GM06990 (cell line): ENCODE measurements around the gene RABGGTB.
"Not testable (repeated sequence)": the region's sequence is repeated elsewhere in the genome, so short reads cannot be mapped to it uniquely, and the experiment has no call there.

Experiments used
- DNase-seq: peaks from one replicate; pipeline ENCODE4 v3.0.0-alpha.2; 2011; ENCODE audit not compliant: insufficient read length; ENCODE audit errors: extremely low read depth
- H3K27me3 ChIP-seq: replicated peaks from 2 replicates; pipeline ENCODE4 v1.6.0; 2011; ENCODE audit warnings: low read length; ENCODE audit not compliant: control insufficient read depth, insufficient read depth
- H3K36me3 ChIP-seq: 2 replicates; pipeline ENCODE4 v1.5.1; 2011; ENCODE audit warnings: low read length; ENCODE audit not compliant: control insufficient read depth, insufficient read depth
- H3K4me3 ChIP-seq: replicated peaks from 2 replicates; pipeline ENCODE4 v1.5.1; 2011; ENCODE audit warnings: low read depth, mild to moderate bottlenecking, control low read depth, low read length
- TF ChIP-seq, protein P1 (sequence below): IDR thresholded peaks from 2 replicates; pipeline ENCODE4 v1.5.1; 2011; ENCODE audit warnings: low read length, control low read depth, mild to moderate bottlenecking, inconsistent platforms; ENCODE audit not compliant: insufficient read depth, poor library complexity, severe bottlenecking

RABGGTB gene

GRCh38 chr1:75808921-75809320, 22.9 kb downstream of the RABGGTB start:
- no peak for DNase-seq
- H3K36me3 ChIP-seq, result no peaks in the 10 kb centered on the region
- TF ChIP-seq, protein P1, sequence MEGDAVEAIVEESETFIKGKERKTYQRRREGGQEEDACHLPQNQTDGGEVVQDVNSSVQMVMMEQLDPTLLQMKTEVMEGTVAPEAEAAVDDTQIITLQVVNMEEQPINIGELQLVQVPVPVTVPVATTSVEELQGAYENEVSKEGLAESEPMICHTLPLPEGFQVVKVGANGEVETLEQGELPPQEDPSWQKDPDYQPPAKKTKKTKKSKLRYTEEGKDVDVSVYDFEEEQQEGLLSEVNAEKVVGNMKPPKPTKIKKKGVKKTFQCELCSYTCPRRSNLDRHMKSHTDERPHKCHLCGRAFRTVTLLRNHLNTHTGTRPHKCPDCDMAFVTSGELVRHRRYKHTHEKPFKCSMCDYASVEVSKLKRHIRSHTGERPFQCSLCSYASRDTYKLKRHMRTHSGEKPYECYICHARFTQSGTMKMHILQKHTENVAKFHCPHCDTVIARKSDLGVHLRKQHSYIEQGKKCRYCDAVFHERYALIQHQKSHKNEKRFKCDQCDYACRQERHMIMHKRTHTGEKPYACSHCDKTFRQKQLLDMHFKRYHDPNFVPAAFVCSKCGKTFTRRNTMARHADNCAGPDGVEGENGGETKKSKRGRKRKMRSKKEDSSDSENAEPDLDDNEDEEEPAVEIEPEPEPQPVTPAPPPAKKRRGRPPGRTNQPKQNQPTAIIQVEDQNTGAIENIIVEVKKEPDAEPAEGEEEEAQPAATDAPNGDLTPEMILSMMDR, result no peak
- no peaks in the 10 kb centered on the region for H3K27me3 ChIP-seq
- no peak overlapping the region for H3K4me3 ChIP-seq

- H3K36me3 ChIP-seq, H3K4me3 ChIP-seq, DNase-seq, H3K27me3 ChIP-seq: not testable (repeated sequence)
Observed at GRCh38 chr1:75810113-75810512, 24.1 kb downstream of the RABGGTB start.

DNA sequence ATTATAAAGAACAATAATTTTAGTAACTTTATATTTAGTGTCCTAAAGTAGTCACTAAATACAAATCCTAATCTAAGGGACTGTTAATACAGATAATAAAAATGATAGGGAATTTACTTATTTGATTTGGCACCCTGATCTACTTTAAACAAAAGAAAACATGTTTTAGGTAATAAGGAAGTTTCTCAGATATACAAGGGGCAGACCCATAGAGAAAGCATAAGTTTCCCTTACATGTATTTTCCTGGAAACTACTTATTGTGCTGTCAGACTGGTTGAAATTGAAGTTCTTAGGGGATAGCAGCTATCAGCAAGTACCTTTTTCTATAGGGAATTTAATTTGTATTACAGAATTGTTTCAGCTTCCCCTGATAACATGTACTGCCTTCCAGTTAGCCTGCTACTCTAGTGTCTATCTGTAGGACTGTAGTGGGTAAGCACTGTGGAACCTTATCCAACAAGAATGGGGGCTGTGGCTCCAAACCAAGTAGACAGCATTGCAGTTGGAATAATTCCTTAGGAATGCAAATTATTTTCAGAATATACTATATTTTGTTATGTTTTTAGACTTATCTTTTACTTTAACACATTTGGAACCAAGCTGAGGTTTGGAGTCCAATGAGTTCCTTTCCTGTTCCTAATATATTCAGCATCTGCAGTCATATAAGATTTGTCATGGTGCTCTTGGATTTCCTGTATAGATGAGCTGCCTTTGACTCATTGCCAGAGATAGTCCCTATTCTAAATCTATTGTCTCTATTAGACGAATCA, 25.3 kb downstream of the RABGGTB start:
- DNase-seq, result no peak
- H3K4me3 ChIP-seq, result no peak overlapping the region
- H3K36me3 ChIP-seq, result no peaks in the 10 kb centered on the region
- H3K27me3 ChIP-seq, result no peaks in the 10 kb centered on the region
- TF ChIP-seq, protein P1, result no peak

DNA sequence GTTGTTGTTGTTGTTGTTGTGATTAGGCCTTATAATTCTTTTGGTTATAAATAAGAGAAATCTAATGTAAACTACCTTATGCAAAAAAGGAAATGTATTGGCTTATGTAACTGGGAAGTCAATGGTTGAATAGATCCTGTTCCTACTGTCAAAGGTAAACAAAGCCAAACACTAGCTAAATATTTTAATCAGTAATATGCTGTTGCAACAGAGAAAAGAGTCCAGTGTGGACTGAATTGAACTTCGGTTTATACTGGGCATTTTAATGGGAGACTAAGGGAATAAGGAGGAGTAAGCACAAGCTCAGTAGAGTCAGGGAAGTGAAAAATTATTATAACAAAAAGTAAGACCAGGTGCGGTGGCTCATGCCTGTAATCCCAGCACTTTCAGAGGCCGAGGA, 26.0 kb downstream of the RABGGTB start:
- TF ChIP-seq, protein P1, result no peak
- DNase-seq, result no peak
- H3K4me3 ChIP-seq, result no peak overlapping the region
- H3K36me3 ChIP-seq, result no peaks in the 10 kb centered on the region
- H3K27me3 ChIP-seq, result no peaks in the 10 kb centered on the region

DNA sequence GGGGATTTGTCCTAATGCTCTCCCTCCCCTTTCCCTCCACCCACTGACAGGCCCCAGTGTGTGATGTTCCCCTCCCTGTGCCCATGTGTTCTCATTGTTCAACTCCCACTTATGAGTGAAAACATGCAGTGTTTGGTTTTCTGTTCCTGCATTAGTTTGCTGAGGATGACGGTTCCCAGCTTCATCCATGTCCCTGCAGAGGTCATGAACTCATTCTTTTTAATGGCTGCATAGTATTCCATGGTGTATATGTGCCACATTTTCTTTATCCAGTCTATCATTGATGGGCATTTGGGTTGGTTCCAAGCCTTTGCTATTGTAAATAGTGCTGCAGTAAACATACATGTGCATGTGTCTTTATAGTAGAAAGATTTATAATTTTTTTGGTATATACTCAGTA, 37.5 kb downstream of the RABGGTB start:
- H3K4me3 ChIP-seq, DNase-seq, H3K36me3 ChIP-seq, H3K27me3 ChIP-seq: not testable (repeated sequence)

- Histone ChIP-seq H3K27me3 (no peaks in the 10 kb centered on the region), H3K36me3 (no peaks in the 10 kb centered on the region), H3K4me3 (no peak overlapping the region)
- TF ChIP-seq, protein P1, result no peak
- no peak for DNase-seq
Observed at GRCh38 chr1:75836528-75837100, 50.6 kb downstream of the RABGGTB start.
